Mesenchymal stem cell (in vitro differentiated cells and primary cell): ENCODE data around the gene GRIN3B.

Experiments
- DNase-seq: peaks from one replicate; pipeline ENCODE4 v3.0.0-alpha.2; 2013
- H2AFZ ChIP-seq: one replicate; pipeline ENCODE4 v1.6.1; 2013; ENCODE audit warnings: low read depth, mild to moderate bottlenecking, control low read depth, inconsistent platforms, low read length, moderate library complexity
- H2AK5ac ChIP-seq: 2 replicates; pipeline ENCODE4 v1.6.1; 2013; ENCODE audit warnings: low read length, moderate library complexity, mild to moderate bottlenecking, inconsistent platforms; ENCODE audit not compliant: severe bottlenecking
- H2BK120ac ChIP-seq: one replicate; pipeline ENCODE4 v1.6.1; 2013; ENCODE audit warnings: low read depth, mild to moderate bottlenecking, inconsistent platforms, low read length, moderate library complexity
- H2BK12ac ChIP-seq, 2 experiments: one replicate each; pipeline ENCODE4 v1.6.1; 2013; ENCODE audit warnings: inconsistent platforms in 2 of 2, low read length in 2 of 2, mild to moderate bottlenecking in 2 of 2, moderate library complexity in 2 of 2, control low read depth in 1 of 2
- H2BK15ac ChIP-seq: one replicate; pipeline ENCODE4 v1.6.1; 2013; ENCODE audit warnings: mild to moderate bottlenecking, low read depth, inconsistent platforms; ENCODE audit not compliant: poor library complexity, severe bottlenecking
- H2BK5ac ChIP-seq: 2 replicates; pipeline ENCODE4 v1.6.1; 2013; ENCODE audit warnings: low read depth, mild to moderate bottlenecking, low read length, control low read depth, inconsistent platforms; ENCODE audit not compliant: poor library complexity, severe bottlenecking
- H3K14ac ChIP-seq, 2 experiments: one replicate each; pipeline ENCODE4 v1.6.1; 2013; ENCODE audit warnings: inconsistent platforms in 2 of 2, low read length in 2 of 2, control low read depth in 1 of 2, mild to moderate bottlenecking in 1 of 2, moderate library complexity in 1 of 2
- H3K18ac ChIP-seq, 2 experiments: one replicate each; pipeline ENCODE4 v1.6.1; 2013; ENCODE audit warnings: inconsistent platforms in 2 of 2, low read length in 2 of 2, control low read depth in 1 of 2, low read depth in 1 of 2, mild to moderate bottlenecking in 1 of 2
- H3K23ac ChIP-seq, 2 experiments: one replicate each; pipeline ENCODE4 v1.6.1; 2013; ENCODE audit warnings: inconsistent platforms in 2 of 2, low read length in 2 of 2, mild to moderate bottlenecking in 2 of 2, moderate library complexity in 2 of 2, control low read depth in 1 of 2
- H3K27ac ChIP-seq: 2 replicates; pipeline ENCODE4 v1.5.1; 2013; ENCODE audit warnings: mild to moderate bottlenecking, moderate library complexity, low read length, control low read depth, inconsistent platforms; ENCODE audit not compliant: poor library complexity, severe bottlenecking
- H3K27me3 ChIP-seq, 2 experiments: 2 replicates each; pipeline versions ENCODE4 v1.6.1 to v1.7.0; 2013; ENCODE audit warnings: low read length in 2 of 2, mild to moderate bottlenecking in 2 of 2, moderate library complexity in 2 of 2, control low read depth in 1 of 2, inconsistent platforms in 1 of 2; ENCODE audit not compliant: control insufficient read depth in 1 of 2, insufficient read depth in 1 of 2
- H3K36me3 ChIP-seq, 2 experiments: 2 replicates each; pipeline versions ENCODE4 v1.6.1 to v1.7.0; 2013; ENCODE audit warnings: low read length in 2 of 2, control low read depth in 1 of 2, inconsistent platforms in 1 of 2, low read depth in 1 of 2, mild to moderate bottlenecking in 1 of 2; ENCODE audit not compliant: insufficient read depth in 2 of 2, control insufficient read depth in 1 of 2
- H3K4ac ChIP-seq, 2 experiments: one replicate each; pipeline ENCODE4 v1.6.1; 2013; ENCODE audit warnings: inconsistent platforms in 2 of 2, low read length in 2 of 2, mild to moderate bottlenecking in 2 of 2, moderate library complexity in 2 of 2, control low read depth in 1 of 2, low read depth in 1 of 2
- H3K4me1 ChIP-seq: 2 replicates; pipeline ENCODE4 v1.6.1; 2013; ENCODE audit warnings: low read depth, low read length, control low read depth; ENCODE audit not compliant: control insufficient read depth, insufficient read depth
- H3K4me2 ChIP-seq: 2 replicates; pipeline ENCODE4 v1.6.1; 2013; ENCODE audit warnings: low read length, mild to moderate bottlenecking, inconsistent platforms; ENCODE audit not compliant: poor library complexity, severe bottlenecking
- H3K4me3 ChIP-seq, 2 experiments: 2 replicates each; pipeline versions ENCODE4 v1.5.1 to v1.7.0; 2013; ENCODE audit warnings: low read length in 2 of 2, mild to moderate bottlenecking in 2 of 2, control low read depth in 1 of 2, low read depth in 1 of 2; ENCODE audit not compliant: insufficient read depth in 1 of 2
- H3K79me1 ChIP-seq: replicated peaks from 2 replicates; pipeline ENCODE4 v1.6.1; 2013; ENCODE audit warnings: mild to moderate bottlenecking, control low read depth, low read length, inconsistent platforms; ENCODE audit not compliant: poor library complexity, severe bottlenecking
- H3K9ac ChIP-seq: 2 replicates; pipeline ENCODE4 v1.7.0; 2013; ENCODE audit warnings: mild to moderate bottlenecking, low read length, moderate library complexity
- H3K9me3 ChIP-seq: 2 replicates; pipeline ENCODE4 v1.7.0; 2013; ENCODE audit warnings: mild to moderate bottlenecking, low read length; ENCODE audit not compliant: control insufficient read depth
- H4K8ac ChIP-seq: one replicate; pipeline ENCODE4 v1.6.1; 2013; ENCODE audit warnings: inconsistent platforms, mild to moderate bottlenecking, low read length, moderate library complexity
- H4K91ac ChIP-seq: one replicate; pipeline ENCODE4 v1.6.1; 2013; ENCODE audit warnings: mild to moderate bottlenecking, low read length, inconsistent platforms
- WGBS: methylation state at CpG from one replicate; pipeline ENCODE4 v1.1.7; 2013; ENCODE audit warnings: mixed read lengths; 5-methylcytosine and 5-hydroxymethylcytosine counted together

Gene GRIN3B

DNA sequence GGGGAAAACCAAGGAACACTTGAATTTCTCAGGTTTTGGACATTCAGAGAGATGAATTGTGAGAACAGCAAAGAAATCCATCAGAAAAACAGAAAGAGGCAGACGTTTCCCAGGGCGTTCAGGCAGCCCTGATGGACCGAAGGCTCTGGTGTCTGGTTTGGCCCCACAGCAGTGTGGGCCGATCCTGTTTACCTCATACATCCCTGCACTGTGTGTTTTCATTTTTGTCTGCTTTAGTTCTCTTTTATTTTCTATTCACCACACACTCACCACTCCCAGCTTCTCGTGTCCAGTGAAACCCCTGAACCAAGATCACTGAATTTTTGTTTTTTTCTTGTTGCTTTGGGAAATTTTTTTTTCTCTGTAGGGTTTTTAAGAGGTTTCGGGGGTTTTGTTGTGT is 27.9 kb upstream of the GRIN3B start:
- Histone ChIP-seq H2BK12ac (no peak overlapping the region), H3K27me3 (no peaks in the 10 kb centered on the region), H2BK120ac (no peak overlapping the region), H3K4me2 (no peak overlapping the region), H4K8ac (no peak overlapping the region), H3K23ac (no peak overlapping the region), H2BK5ac (no peak overlapping the region), H3K4me1 (peaks cover 9% of the 10 kb centered on the region), H2AFZ (no peak overlapping the region), H4K91ac (no peak overlapping the region), H3K4ac (no peak overlapping the region), H3K4me3 (no peak overlapping the region), H3K9me3 (peaks cover 8% of the 10 kb centered on the region), H3K18ac (no peak overlapping the region), H3K9ac (no peak overlapping the region), H3K27ac (no peak overlapping the region), H2BK15ac (no peak overlapping the region), H3K36me3 (peaks cover 43 to 88% of the 10 kb centered on the region in 2 experiments), H3K14ac (no peak overlapping the region), H3K79me1 (peaks cover 22% of the 10 kb centered on the region), H2AK5ac (no peak overlapping the region)
- DNase-seq, result no peak
- WGBS, result 90% methylated on average over 4 of the region's 6 CpGs

GRCh38 chr19:973726-974563 is 26.3 kb upstream of the GRIN3B start:
- H3K18ac ChIP-seq, result no peak overlapping the region
- H3K27me3 ChIP-seq, result no peaks in the 10 kb centered on the region
- H4K8ac ChIP-seq, result no peak overlapping the region
- H3K4me3 ChIP-seq, result peak overlapping the region in 1 of 2 experiments; percentile 18
- peaks cover 32 to 77% of the 10 kb centered on the region in 2 experiments for H3K36me3 ChIP-seq
- WGBS, result 93% methylated on average over 28 of the region's 29 CpGs
- no peak overlapping the region for H3K4ac ChIP-seq
- H3K79me1 ChIP-seq, result peaks cover 20% of the 10 kb centered on the region
- DNase-seq, result no peak
- no peak overlapping the region for H2BK120ac ChIP-seq
- no peak overlapping the region for H2AK5ac ChIP-seq
- H3K4me1 ChIP-seq, result peaks cover 3% of the 10 kb centered on the region
- no peak overlapping the region for H3K4me2 ChIP-seq
- H2BK15ac ChIP-seq, result no peak overlapping the region
- peak overlapping the region; percentile 31 for H4K91ac ChIP-seq
- H3K23ac ChIP-seq, result no peak overlapping the region
- H2BK5ac ChIP-seq, result no peak overlapping the region
- H3K27ac ChIP-seq, result no peak overlapping the region
- H2BK12ac ChIP-seq, result no peak overlapping the region
- no peak overlapping the region for H3K14ac ChIP-seq
- H3K9me3 ChIP-seq, result peaks cover 8% of the 10 kb centered on the region
- H2AFZ ChIP-seq, result no peak overlapping the region
- H3K9ac ChIP-seq, result no peak overlapping the region

DNA sequence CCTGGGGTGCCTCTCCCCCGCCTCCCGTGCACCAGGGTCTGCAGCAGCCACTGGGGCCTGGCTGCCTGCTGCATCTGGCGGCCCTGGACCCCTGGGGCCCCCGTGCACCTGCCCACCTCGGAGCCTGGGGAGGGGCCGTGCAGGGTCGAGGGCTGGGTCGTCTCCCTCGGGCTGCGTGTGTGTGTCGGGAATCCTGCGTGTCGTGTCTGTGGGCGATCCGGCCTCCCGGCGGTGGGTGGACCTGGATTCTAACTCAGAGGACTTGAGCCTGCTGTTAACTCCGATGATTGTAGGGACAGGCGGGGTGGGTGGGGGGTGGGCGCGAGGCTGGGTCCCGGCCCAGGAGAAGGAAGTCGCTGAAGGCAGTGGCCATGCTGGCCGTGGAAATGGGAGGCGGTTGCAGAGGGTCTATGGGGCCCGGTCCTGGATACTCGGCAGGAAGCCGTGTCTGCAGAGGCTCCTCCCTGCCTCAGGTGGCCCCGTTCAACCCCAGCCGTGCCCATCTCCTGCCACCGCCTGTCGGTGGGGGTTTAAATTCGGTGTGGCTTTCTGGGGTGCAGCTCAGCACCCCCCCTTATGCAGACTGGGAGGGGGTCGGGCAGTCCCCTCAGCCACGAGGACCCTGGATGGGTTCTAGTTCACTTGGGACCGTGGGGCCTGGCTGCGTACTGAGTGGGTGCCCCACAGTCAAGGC is 25.5 kb upstream of the GRIN3B start:
- Histone ChIP-seq H3K27me3 (no peaks in the 10 kb centered on the region), H3K9me3 (peaks cover 8% of the 10 kb centered on the region), H3K4me3 (no peak overlapping the region), H3K14ac (peak overlapping the region in 1 of 2 experiments; percentile 36), H3K4ac (no peak overlapping the region), H3K79me1 (peaks cover 20% of the 10 kb centered on the region), H3K36me3 (peaks cover 27 to 70% of the 10 kb centered on the region in 2 experiments), H2AFZ (no peak overlapping the region), H2BK5ac (no peak overlapping the region), H3K27ac (no peak overlapping the region), H3K18ac (no peak overlapping the region), H3K4me2 (no peak overlapping the region), H4K8ac (peak overlapping the region; percentile 40), H2BK15ac (no peak overlapping the region), H4K91ac (no peak overlapping the region), H2AK5ac (no peak overlapping the region), H3K23ac (no peak overlapping the region), H2BK12ac (no peak overlapping the region), H3K4me1 (peaks cover 9% of the 10 kb centered on the region), H3K9ac (no peak overlapping the region), H2BK120ac (no peak overlapping the region)
- DNase-seq, result no peak
- 86% methylated on average over 37 of the region's 37 CpGs for WGBS

DNA sequence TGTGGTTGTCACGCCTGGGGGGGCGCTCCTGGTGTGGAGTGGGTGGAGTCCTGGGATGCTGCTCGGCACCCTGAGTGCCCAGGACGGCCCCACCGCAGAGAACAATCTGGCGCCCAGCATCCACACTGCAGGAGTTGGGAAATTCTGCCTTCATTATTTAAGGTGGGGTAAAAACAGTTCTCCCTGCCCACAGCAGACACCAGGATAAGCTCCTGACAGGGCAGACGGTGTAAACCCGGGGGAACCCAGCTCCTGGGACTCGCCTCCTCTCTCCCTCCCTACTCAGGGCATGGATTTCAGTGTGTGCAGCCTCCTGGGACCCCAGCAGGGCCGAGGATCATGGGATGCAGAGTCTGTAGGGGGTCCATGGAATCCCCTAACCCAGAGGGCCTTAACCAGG is 23.7 kb upstream of the GRIN3B start:
- peaks cover 21% of the 10 kb centered on the region for H3K4me1 ChIP-seq
- peaks cover 11 to 53% of the 10 kb centered on the region in 2 experiments for H3K36me3 ChIP-seq
- H3K14ac ChIP-seq, result no peak overlapping the region
- no peak overlapping the region for H2BK15ac ChIP-seq
- H3K18ac ChIP-seq, result peak overlapping the region in 1 of 2 experiments; percentile 21
- no peak overlapping the region for H3K27ac ChIP-seq
- H3K23ac ChIP-seq, result no peak overlapping the region
- H2AK5ac ChIP-seq, result no peak overlapping the region
- no peak overlapping the region for H4K8ac ChIP-seq
- H2BK120ac ChIP-seq, result no peak overlapping the region
- H3K27me3 ChIP-seq, result no peaks in the 10 kb centered on the region
- no peaks in the 10 kb centered on the region for H3K9me3 ChIP-seq
- H4K91ac ChIP-seq, result no peak overlapping the region
- no peak overlapping the region for H2BK12ac ChIP-seq
- H3K4ac ChIP-seq, result no peak overlapping the region
- H3K4me3 ChIP-seq, result no peak overlapping the region
- no peak overlapping the region for H3K9ac ChIP-seq
- H2BK5ac ChIP-seq, result no peak overlapping the region
- peaks cover 20% of the 10 kb centered on the region for H3K79me1 ChIP-seq
- 86% methylated on average over 8 of the region's 10 CpGs for WGBS
- no peak overlapping the region for H3K4me2 ChIP-seq
- no peak overlapping the region for H2AFZ ChIP-seq
- no peak for DNase-seq
